IMR-90 (cell line): ENCODE measurements around the gene FBXW11. TPM values are rescaled to one million over a fixed set of nuclear protein-coding genes. Genes with fewer than 3 reads are reported as not detected.
A peak's percentile ranks its signal among the peaks of the same experiment; 100 is the strongest.

Source experiments
- ATAC-seq: fragments of 200-7000 bp; cut with Tn5 transposase; 2 replicates; pipeline ENCODE4 v1.9.1; 2020; ENCODE audit warnings: low read depth, mild to moderate bottlenecking, moderate library complexity
- BruUV-seq: library from RNA; stranded (reverse); fragments of 400-500 nt; replicated peaks from 2 replicates; lab custom pipeline; 2021; lab: Mats Ljungman, UMichigan
- CTCF ChIA-PET: fragments of 300-600 bp; formaldehyde crosslinking; extraction: SDS; loops from one replicate; lab custom pipeline; 2021; ENCODE audit warnings: antibody characterized with exemption; lab: Yijun Ruan, JAX
- POLR2A ChIA-PET: fragments of 300-600 bp; sonication (Branson Sonifier 250); formaldehyde crosslinking; loops from one replicate; lab custom pipeline; 2022; ENCODE audit warnings: antibody characterized with exemption; ENCODE audit not compliant: unreplicated experiment; lab: Charles Lee
- DNase-seq: peaks from one replicate; pipeline ENCODE4 v3.0.0; 2013
- H2AFZ ChIP-seq: replicated peaks from 2 replicates; pipeline ENCODE3; 2013; ENCODE audit warnings: low read length, mild to moderate bottlenecking; ENCODE audit not compliant: poor library complexity
- H2AK5ac ChIP-seq: 2 replicates; pipeline ENCODE4 v1.6.1; 2013; ENCODE audit warnings: low read depth, low read length, inconsistent platforms
- H2AK9ac ChIP-seq: replicated peaks from 2 replicates; pipeline ENCODE3; 2013; ENCODE audit warnings: mild to moderate bottlenecking, low read depth, low read length, moderate library complexity; ENCODE audit not compliant: poor library complexity
- H2BK120ac ChIP-seq: 2 replicates; pipeline ENCODE4 v1.6.1; 2013; ENCODE audit warnings: low read depth, low read length, inconsistent platforms
- H2BK15ac ChIP-seq: 3 replicates; pipeline ENCODE4 v1.6.1; 2013; ENCODE audit warnings: low read depth, low read length, inconsistent platforms
- H2BK20ac ChIP-seq: 2 replicates; pipeline ENCODE4 v1.6.1; 2013; ENCODE audit warnings: low read depth, mild to moderate bottlenecking, inconsistent platforms, low read length, moderate library complexity
- H2BK5ac ChIP-seq: 2 replicates; pipeline ENCODE4 v1.6.1; 2013; ENCODE audit warnings: mild to moderate bottlenecking, low read depth, low read length, inconsistent platforms; ENCODE audit not compliant: poor library complexity, severe bottlenecking
- H3K14ac ChIP-seq: replicated peaks from 2 replicates; pipeline ENCODE4 v1.6.1; 2013; ENCODE audit warnings: low read depth, low read length, inconsistent platforms
- H3K18ac ChIP-seq: 2 replicates; pipeline ENCODE4 v1.6.1; 2013; ENCODE audit warnings: low read depth, low read length, control low read depth
- H3K23ac ChIP-seq: 2 replicates; pipeline ENCODE4 v1.6.1; 2013; ENCODE audit warnings: low read depth, low read length, inconsistent platforms
- H3K27ac ChIP-seq: 2 replicates; pipeline ENCODE4 v1.5.1; 2013; ENCODE audit warnings: mild to moderate bottlenecking, control low read depth, low read length; ENCODE audit not compliant: insufficient read depth
- H3K27me3 ChIP-seq: 2 replicates; pipeline ENCODE4 v1.6.1; 2013; ENCODE audit warnings: low read length; ENCODE audit not compliant: control insufficient read depth, insufficient read depth
- H3K36me3 ChIP-seq: 2 replicates; pipeline ENCODE4 v1.6.1; 2013; ENCODE audit warnings: low read length, mixed read lengths; ENCODE audit not compliant: control insufficient read depth, insufficient read depth
- H3K4ac ChIP-seq: 2 replicates; pipeline ENCODE4 v1.6.1; 2013; ENCODE audit warnings: low read depth, low read length, inconsistent platforms
- H3K4me1 ChIP-seq: 2 replicates; pipeline ENCODE4 v1.6.1; 2013; ENCODE audit warnings: low read length, mixed read lengths; ENCODE audit not compliant: control insufficient read depth, insufficient read depth
- H3K4me2 ChIP-seq: 2 replicates; pipeline ENCODE4 v1.6.1; 2013; ENCODE audit warnings: low read depth, mild to moderate bottlenecking, control low read depth, low read length, moderate library complexity
- H3K4me3 ChIP-seq: 2 replicates; pipeline ENCODE4 v1.5.1; 2013; ENCODE audit warnings: low read depth, mild to moderate bottlenecking, control low read depth, low read length, moderate library complexity; ENCODE audit not compliant: insufficient read depth
- H3K56ac ChIP-seq: 2 replicates; pipeline ENCODE4 v1.6.1; 2013; ENCODE audit warnings: low read length, inconsistent platforms; ENCODE audit not compliant: insufficient read depth; ENCODE audit errors: extremely low read depth
- H3K79me1 ChIP-seq, 2 experiments: 2 replicates each; pipeline ENCODE4 v1.6.1; 2013; ENCODE audit warnings: low read length in 2 of 2, inconsistent platforms in 1 of 2, low read depth in 1 of 2
- H3K9ac ChIP-seq: 2 replicates; pipeline ENCODE4 v1.6.1; 2013; ENCODE audit warnings: low read depth, low read length, control low read depth
- H3K9me1 ChIP-seq: 2 replicates; pipeline ENCODE4 v1.6.1; 2013; ENCODE audit warnings: low read length, inconsistent platforms; ENCODE audit not compliant: insufficient read depth
- H3K9me3 ChIP-seq: 2 replicates; pipeline ENCODE4 v1.6.1; 2013; ENCODE audit warnings: low read length; ENCODE audit not compliant: control insufficient read depth, insufficient read depth
- H4K20me1 ChIP-seq: 2 replicates; pipeline ENCODE4 v1.6.1; 2013; ENCODE audit warnings: low read length, inconsistent platforms; ENCODE audit not compliant: insufficient read depth
- H4K5ac ChIP-seq: 2 replicates; pipeline ENCODE4 v1.6.1; 2013; ENCODE audit warnings: mild to moderate bottlenecking, low read depth, low read length, control low read depth
- H4K8ac ChIP-seq, 2 experiments: 2 replicates each; pipeline ENCODE4 v1.6.1; 2013; ENCODE audit warnings: low read depth in 2 of 2, low read length in 2 of 2, control low read depth in 1 of 2, inconsistent platforms in 1 of 2
- H4K91ac ChIP-seq: 2 replicates; pipeline ENCODE4 v1.6.1; 2013; ENCODE audit warnings: low read depth, low read length, inconsistent platforms; ENCODE audit not compliant: insufficient read depth
- POLR2A ChIP-seq: IDR thresholded peaks from 2 replicates; pipeline ENCODE4 v1.6.1; 2012; ENCODE audit warnings: mild to moderate bottlenecking, low read depth, low read length
- RAD21 ChIP-seq: IDR thresholded peaks from 2 replicates; pipeline ENCODE4 v1.6.1; 2012; ENCODE audit warnings: low read length, improper control_type of control experiment
- WGBS, 2 experiments: methylation state at CpG; one replicate each; pipeline versions ENCODE4 v1.1.5 to v1.1.7; 2013; ENCODE audit warnings: missing lambda C conversion rate in 2 of 2; ENCODE audit not compliant: insufficient read length in 1 of 2; ENCODE audit errors: extremely low coverage in 2 of 2; 5-methylcytosine and 5-hydroxymethylcytosine counted together
- dilution Hi-C: fragments of 300-500 bp; cut with HindIII; formaldehyde crosslinking; loops from one replicate; pipeline ENCODE4 v1.14.3; 2018; ENCODE audit warnings: low sequenced_read_pairs; ENCODE audit not compliant: unreplicated experiment
- in situ Hi-C: fragments of 300-500 bp; cut with MboI; formaldehyde crosslinking; loops from 3 replicates; pipeline ENCODE4 v1.14.3; 2019; ENCODE audit warnings: low sequenced_read_pairs, inconsistent platforms, mixed read lengths
- intact Hi-C: fragments of 100-400 bp; cut with micrococcal nuclease; formaldehyde crosslinking; loops from 2 replicates; pipeline ENCODE4 v1.10.0; 2022
- polyA plus RNA-seq, 3 experiments: library from polyadenylated mRNA; depleted of rRNA; stranded (reverse); fragments of >200 nt; gene quantifications; 2 replicates each; pipeline ENCODE4 v1.2.3, GENCODE V29; 2012; ENCODE audit warnings: low replicate concordance in 1 of 3
- total RNA-seq: library from RNA; depleted of rRNA; stranded (reverse); fragments of >200 nt; gene quantifications from 2 replicates; pipeline ENCODE4 v1.2.3, GENCODE V29; 2012
- TF ChIP-seq, protein P1 (sequence below): conservative IDR thresholded peaks from 2 replicates; pipeline ENCODE4 v1.5.1; 2012; ENCODE audit warnings: mild to moderate bottlenecking, low read depth, low read length, improper control_type of control experiment

FBXW11 gene
- total and polyA plus RNA-seq, 2 of the 4 experiments (the other 2 are of a cell fraction) = 34.3 to 97.1 TPM

DNA sequence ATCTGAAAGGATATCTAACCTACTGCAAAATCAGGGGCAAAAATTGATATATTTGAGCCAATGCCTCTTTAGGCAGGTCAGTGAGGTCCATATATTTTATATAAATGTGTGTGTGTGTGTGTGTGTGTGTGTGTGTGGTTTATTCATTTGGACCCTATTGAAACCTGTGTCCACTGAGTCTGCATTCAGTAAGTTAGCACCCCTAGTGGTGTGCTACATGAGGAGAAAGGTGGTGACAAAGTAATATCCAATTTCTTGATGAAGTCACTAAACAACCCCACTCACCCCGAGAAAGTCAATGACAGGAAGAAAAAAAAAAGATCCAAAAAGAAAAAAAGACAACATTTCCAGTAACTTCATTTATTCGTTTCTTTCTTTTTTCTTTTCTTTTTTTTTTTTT is 4.1 kb downstream of the FBXW11 start:
- H3K9ac ChIP-seq = no peak overlapping the region
- H2AK9ac ChIP-seq = no peak overlapping the region
- H4K8ac ChIP-seq = no peak overlapping the region
- H3K36me3 ChIP-seq = no peaks in the 10 kb centered on the region
- BruUV-seq = no TSS peak
- peaks cover 5% of the 10 kb centered on the region for H3K4me1 ChIP-seq
- H3K9me1 ChIP-seq = peaks cover 15% of the 10 kb centered on the region
- peaks cover 7 to 72% of the 10 kb centered on the region in 2 experiments for H3K79me1 ChIP-seq
- H2AK5ac ChIP-seq = no peak overlapping the region
- H3K4me3 ChIP-seq = no peak overlapping the region
- DNase-seq = no peak
- H3K56ac ChIP-seq = no peak overlapping the region
- H3K14ac ChIP-seq = no peak overlapping the region
- no CpG with 5 or more reads among the region's 2 CpGs for WGBS, 2 experiments
- H2BK120ac ChIP-seq = no peak overlapping the region
- no peaks in the 10 kb centered on the region for H3K27me3 ChIP-seq
- peaks cover 86% of the 10 kb centered on the region for H4K20me1 ChIP-seq
- H3K9me3 ChIP-seq = no peaks in the 10 kb centered on the region
- H2AFZ ChIP-seq = no peak overlapping the region
- no peak overlapping the region for H3K27ac ChIP-seq
- H3K4me2 ChIP-seq = no peak overlapping the region
- no peak overlapping the region for H4K5ac ChIP-seq
- no peak for ATAC-seq
- no peak overlapping the region for H3K4ac ChIP-seq
- dilution Hi-C loops = no loop called here
- in situ Hi-C loops = no loop called here
- H2BK5ac ChIP-seq = no peak overlapping the region
- no peak overlapping the region; the same call in 1 of the 2 replicates for H3K23ac ChIP-seq
- no peak overlapping the region for H4K91ac ChIP-seq
- intact Hi-C loops = loop anchor here (2.0 kb wide), 1 partner anchor 18 kb away; no protein-coding TSS in a partner anchor
- H2BK15ac ChIP-seq = no peak overlapping the region
- no peak overlapping the region for H2BK20ac ChIP-seq
- TF ChIP-seq POLR2A (no peak), RAD21 (peak; percentile 18; the same call in 1 of the 2 replicates)
- TF ChIP-seq, protein P1, sequence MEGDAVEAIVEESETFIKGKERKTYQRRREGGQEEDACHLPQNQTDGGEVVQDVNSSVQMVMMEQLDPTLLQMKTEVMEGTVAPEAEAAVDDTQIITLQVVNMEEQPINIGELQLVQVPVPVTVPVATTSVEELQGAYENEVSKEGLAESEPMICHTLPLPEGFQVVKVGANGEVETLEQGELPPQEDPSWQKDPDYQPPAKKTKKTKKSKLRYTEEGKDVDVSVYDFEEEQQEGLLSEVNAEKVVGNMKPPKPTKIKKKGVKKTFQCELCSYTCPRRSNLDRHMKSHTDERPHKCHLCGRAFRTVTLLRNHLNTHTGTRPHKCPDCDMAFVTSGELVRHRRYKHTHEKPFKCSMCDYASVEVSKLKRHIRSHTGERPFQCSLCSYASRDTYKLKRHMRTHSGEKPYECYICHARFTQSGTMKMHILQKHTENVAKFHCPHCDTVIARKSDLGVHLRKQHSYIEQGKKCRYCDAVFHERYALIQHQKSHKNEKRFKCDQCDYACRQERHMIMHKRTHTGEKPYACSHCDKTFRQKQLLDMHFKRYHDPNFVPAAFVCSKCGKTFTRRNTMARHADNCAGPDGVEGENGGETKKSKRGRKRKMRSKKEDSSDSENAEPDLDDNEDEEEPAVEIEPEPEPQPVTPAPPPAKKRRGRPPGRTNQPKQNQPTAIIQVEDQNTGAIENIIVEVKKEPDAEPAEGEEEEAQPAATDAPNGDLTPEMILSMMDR = peak; percentile 42
- POLR2A ChIA-PET = no interaction called here
- CTCF ChIA-PET = interaction anchor here (0.7 kb wide), 1 partner anchor 18 kb away, joined by 4 read pairs; no protein-coding TSS in a partner anchor
- no peak overlapping the region for H3K18ac ChIP-seq
